Measurements from ENCODE around the gene TLE7.

GRCh38 chr16:71459510-71459909, 17.7 kb upstream of the TLE7 start:
- TF ChIP-seq CTCF (conservative IDR thresholded peaks at IDR 0.05; ENCODE audit: low read depth in 2 of 2): no peak
- TF ChIP-seq EZH2phosphoT487 (IDR thresholded peaks at IDR 0.05; ENCODE audit: unreplicated experiment): no peak
- TF ChIP-seq REST (IDR thresholded peaks at IDR 0.05; ENCODE audit: unreplicated experiment): no peak
- TF ChIP-seq EZH2 (IDR thresholded peaks at IDR 0.05; ENCODE audit: low read depth, unreplicated experiment): no peak

Data from GM23338 (cell line).